ENCODE results near the gene OSTM1.

DNA sequence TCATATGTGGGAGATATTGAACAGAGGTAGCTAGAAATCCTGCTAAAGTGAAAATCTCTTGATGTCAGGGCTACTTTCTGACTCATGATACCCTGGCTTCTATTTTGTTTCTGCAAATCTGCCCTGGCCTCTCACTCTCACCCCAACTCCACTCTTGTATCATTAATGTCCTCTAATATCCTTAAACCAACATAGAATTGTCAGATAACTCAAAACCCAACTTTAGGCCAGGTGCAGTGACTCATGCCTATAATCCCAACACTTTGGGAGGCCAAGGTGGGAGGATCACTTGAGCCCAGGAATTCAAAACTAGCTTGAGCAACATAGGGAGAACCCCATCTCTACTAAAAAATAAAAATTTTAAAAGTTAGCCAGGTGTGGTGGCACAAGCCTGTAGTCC lies 33.8 kb upstream of the OSTM1 start:
- TF ChIP-seq, protein P1, sequence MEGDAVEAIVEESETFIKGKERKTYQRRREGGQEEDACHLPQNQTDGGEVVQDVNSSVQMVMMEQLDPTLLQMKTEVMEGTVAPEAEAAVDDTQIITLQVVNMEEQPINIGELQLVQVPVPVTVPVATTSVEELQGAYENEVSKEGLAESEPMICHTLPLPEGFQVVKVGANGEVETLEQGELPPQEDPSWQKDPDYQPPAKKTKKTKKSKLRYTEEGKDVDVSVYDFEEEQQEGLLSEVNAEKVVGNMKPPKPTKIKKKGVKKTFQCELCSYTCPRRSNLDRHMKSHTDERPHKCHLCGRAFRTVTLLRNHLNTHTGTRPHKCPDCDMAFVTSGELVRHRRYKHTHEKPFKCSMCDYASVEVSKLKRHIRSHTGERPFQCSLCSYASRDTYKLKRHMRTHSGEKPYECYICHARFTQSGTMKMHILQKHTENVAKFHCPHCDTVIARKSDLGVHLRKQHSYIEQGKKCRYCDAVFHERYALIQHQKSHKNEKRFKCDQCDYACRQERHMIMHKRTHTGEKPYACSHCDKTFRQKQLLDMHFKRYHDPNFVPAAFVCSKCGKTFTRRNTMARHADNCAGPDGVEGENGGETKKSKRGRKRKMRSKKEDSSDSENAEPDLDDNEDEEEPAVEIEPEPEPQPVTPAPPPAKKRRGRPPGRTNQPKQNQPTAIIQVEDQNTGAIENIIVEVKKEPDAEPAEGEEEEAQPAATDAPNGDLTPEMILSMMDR (conservative IDR thresholded peaks at IDR 0.05), result no peak
- TF ChIP-seq ZFX (IDR thresholded peaks at IDR 0.05), result no peak

Data from C4-2B (cell line).